ENCODE measurements around the gene ANKRD11. TPM values are rescaled to one million over a fixed set of nuclear protein-coding genes. Genes with fewer than 3 reads are reported as not detected.
"Not testable (repeated sequence)": the region's sequence is repeated elsewhere in the genome, so short reads cannot be mapped to it uniquely, and the experiment has no call there.

The ANKRD11 gene
- polyA plus RNA-seq, 1 experiment, result 48.1 TPM

- ChIA-PET POLR2A (no interaction called here), CTCF (no interaction called here)
- no peak for DNase-seq (ENCODE audit: low read depth, low spot score)
- no peaks in the 10 kb centered on the region; the same call in 1 of the 2 replicates for H3K9me3 ChIP-seq (ENCODE audit: control insufficient read depth, insufficient read depth, low read length)
- no peak overlapping the region for H3K27ac ChIP-seq (ENCODE audit: low read depth, low read length)
- no peak overlapping the region for H3K4me3 ChIP-seq (ENCODE audit: low read depth, low read length)
- no peaks in the 10 kb centered on the region for H3K27me3 ChIP-seq (ENCODE audit: control insufficient read depth, insufficient read depth, low read length)
- no peak for TF ChIP-seq CTCF (IDR thresholded peaks at IDR 0.05; ENCODE audit: low read depth, low read length)
These were observed 23.0 kb downstream of the ANKRD11 start for GRCh38 chr16:89467382-89467781.

DNA sequence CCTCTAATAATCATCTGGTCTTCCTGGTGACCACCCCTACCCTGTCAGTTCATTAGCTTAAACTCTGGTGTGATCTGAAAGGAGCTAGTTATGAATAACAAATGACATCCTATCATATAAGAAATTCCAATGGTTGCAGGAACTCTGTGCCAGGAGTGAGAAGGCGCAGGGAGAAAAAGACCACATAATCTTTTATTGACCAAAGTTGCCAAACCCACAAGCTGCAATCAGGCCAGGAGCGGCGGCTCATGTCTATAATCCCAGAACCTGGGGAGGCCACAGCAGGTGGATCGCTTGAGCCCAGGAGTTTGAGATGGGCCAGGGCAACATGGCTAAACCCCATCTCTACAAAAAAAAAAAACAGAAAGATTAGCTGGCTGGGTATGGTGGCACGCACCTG is 23.4 kb downstream of the ANKRD11 start:
- no peak for DNase-seq (ENCODE audit: low read depth, low spot score)
- TF ChIP-seq CTCF (IDR thresholded peaks at IDR 0.05; ENCODE audit: low read depth, low read length), result no peak
- Histone ChIP-seq H3K9me3 (ENCODE audit: control insufficient read depth, insufficient read depth, low read length) (no peaks in the 10 kb centered on the region; the same call in 1 of the 2 replicates), H3K27me3 (ENCODE audit: control insufficient read depth, insufficient read depth, low read length) (no peaks in the 10 kb centered on the region), H3K4me3 (ENCODE audit: low read depth, low read length) (no peak overlapping the region), H3K27ac (ENCODE audit: low read depth, low read length) (no peak overlapping the region)
- POLR2A ChIA-PET, result no interaction called here
- CTCF ChIA-PET, result no interaction called here

GRCh38 chr16:89463312-89463711 is 27.0 kb downstream of the ANKRD11 start:
- POLR2A ChIA-PET; H3K27me3 ChIP-seq (ENCODE audit: control insufficient read depth, insufficient read depth, low read length); H3K9me3 ChIP-seq (ENCODE audit: control insufficient read depth, insufficient read depth, low read length); H3K4me3 ChIP-seq (ENCODE audit: low read depth, low read length); DNase-seq (ENCODE audit: low read depth, low spot score); CTCF ChIA-PET; H3K27ac ChIP-seq (ENCODE audit: low read depth, low read length): not testable (repeated sequence)

DNA sequence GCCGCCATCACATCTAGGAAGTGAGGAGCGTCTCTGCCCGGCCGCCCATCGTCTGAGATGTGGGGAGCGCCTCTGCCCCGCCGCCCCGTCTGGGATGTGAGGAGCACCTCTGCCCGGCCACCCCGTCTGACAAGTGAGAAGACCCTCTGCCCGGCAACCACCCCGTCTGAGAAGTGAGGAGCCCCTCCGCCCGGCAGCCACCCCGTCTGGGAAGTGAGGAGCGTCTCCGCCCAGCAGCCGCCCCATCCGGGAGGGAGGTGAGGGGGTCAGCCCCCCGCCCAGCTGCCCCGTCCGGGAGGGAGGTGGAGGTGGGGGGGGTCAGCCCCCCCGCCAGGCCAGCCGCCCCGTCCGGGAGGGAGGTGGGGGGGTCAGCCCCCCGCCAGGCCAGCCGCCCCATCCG is 27.7 kb downstream of the ANKRD11 start:
- DNase-seq (ENCODE audit: low read depth, low spot score); H3K27me3 ChIP-seq (ENCODE audit: control insufficient read depth, insufficient read depth, low read length); CTCF ChIA-PET; H3K9me3 ChIP-seq (ENCODE audit: control insufficient read depth, insufficient read depth, low read length); H3K27ac ChIP-seq (ENCODE audit: low read depth, low read length); H3K4me3 ChIP-seq (ENCODE audit: low read depth, low read length); POLR2A ChIA-PET: not testable (repeated sequence)

DNA sequence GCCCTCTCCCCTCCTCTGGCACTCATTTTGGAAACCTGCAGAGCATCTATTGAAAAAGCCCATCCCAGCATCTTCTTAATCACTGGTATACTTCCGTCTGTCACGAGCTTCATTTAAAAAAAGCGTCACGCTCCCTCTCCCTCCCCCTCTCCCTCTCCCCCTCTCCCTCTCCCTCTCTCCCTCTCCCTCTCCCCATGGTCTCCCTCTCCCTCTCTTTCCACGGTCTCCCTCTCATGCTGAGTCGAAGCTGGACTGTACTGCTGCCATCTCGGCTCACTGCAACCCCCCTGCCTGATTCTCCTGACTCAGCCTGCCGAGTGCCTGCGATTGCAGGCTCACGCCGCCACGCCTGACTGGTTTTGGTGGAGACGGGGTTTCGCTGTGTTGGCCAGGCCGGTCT is 28.5 kb downstream of the ANKRD11 start:
- H3K27me3 ChIP-seq (ENCODE audit: control insufficient read depth, insufficient read depth, low read length); H3K9me3 ChIP-seq (ENCODE audit: control insufficient read depth, insufficient read depth, low read length); DNase-seq (ENCODE audit: low read depth, low spot score); H3K4me3 ChIP-seq (ENCODE audit: low read depth, low read length); H3K27ac ChIP-seq (ENCODE audit: low read depth, low read length); CTCF ChIA-PET: not testable (repeated sequence)
- POLR2A ChIA-PET, result interaction anchor here (0.7 kb wide), 1 partner anchor 29 kb away, joined by 5 read pairs; no protein-coding TSS in a partner anchor

GRCh38 chr16:89460556-89460955 is 29.8 kb downstream of the ANKRD11 start:
- DNase-seq (ENCODE audit: low read depth, low spot score), result no peak
- ChIA-PET CTCF (no interaction called here), POLR2A (no interaction called here)
- no peak overlapping the region for H3K27ac ChIP-seq (ENCODE audit: low read depth, low read length)
- H3K9me3 ChIP-seq (ENCODE audit: control insufficient read depth, insufficient read depth, low read length), result peaks cover 12% of the 10 kb centered on the region
- TF ChIP-seq CTCF (IDR thresholded peaks at IDR 0.05; ENCODE audit: low read depth, low read length), result no peak
- no peaks in the 10 kb centered on the region for H3K27me3 ChIP-seq (ENCODE audit: control insufficient read depth, insufficient read depth, low read length)
- no peak overlapping the region for H3K4me3 ChIP-seq (ENCODE audit: low read depth, low read length)

GRCh38 chr16:89458967-89459366 is 31.4 kb downstream of the ANKRD11 start:
- no peak for DNase-seq (ENCODE audit: low read depth, low spot score)
- no peak overlapping the region for H3K4me3 ChIP-seq (ENCODE audit: low read depth, low read length)
- CTCF ChIA-PET, result no interaction called here
- H3K27ac ChIP-seq (ENCODE audit: low read depth, low read length), result no peak overlapping the region
- no peaks in the 10 kb centered on the region for H3K27me3 ChIP-seq (ENCODE audit: control insufficient read depth, insufficient read depth, low read length)
- peaks cover 12% of the 10 kb centered on the region for H3K9me3 ChIP-seq (ENCODE audit: control insufficient read depth, insufficient read depth, low read length)
- POLR2A ChIA-PET, result no interaction called here
- no peak for TF ChIP-seq CTCF (IDR thresholded peaks at IDR 0.05; ENCODE audit: low read depth, low read length)
